Neural crest cell (in vitro differentiated cells): Measurements from ENCODE around the gene COIL. TPM values are rescaled to one million over a fixed set of nuclear protein-coding genes. Genes with fewer than 3 reads are reported as not detected.

Source experiments
- DNase-seq: peaks from one replicate; pipeline ENCODE4 v3.0.0; 2021; ENCODE audit warnings: low read depth, mixed read lengths, low spot score
- H3K27ac Mint-ChIP-seq: one replicate; pipeline ENCODE4 v1.8.0; 2021; ENCODE audit warnings: mild to moderate bottlenecking, mixed read lengths; ENCODE audit not compliant: unreplicated experiment
- H3K27me3 Mint-ChIP-seq: 2 replicates; pipeline ENCODE4 v1.8.0; 2021; ENCODE audit warnings: low read depth, mild to moderate bottlenecking, mixed read lengths
- H3K36me3 Mint-ChIP-seq: 2 replicates; pipeline ENCODE4 v1.8.0; 2021; ENCODE audit warnings: low read depth, mild to moderate bottlenecking, mixed read lengths
- H3K4me1 Mint-ChIP-seq: 2 replicates; pipeline ENCODE4 v1.8.0; 2021; ENCODE audit warnings: mixed read lengths
- H3K4me3 Mint-ChIP-seq: one replicate; pipeline ENCODE4 v1.8.0; 2021; ENCODE audit warnings: mild to moderate bottlenecking, mixed read lengths
- H3K9me3 Mint-ChIP-seq: 2 replicates; pipeline ENCODE4 v1.8.0; 2021; ENCODE audit warnings: mixed read lengths
- CTCF ChIP-seq: fragments of 200-600 bp; sonication (generic); conservative IDR thresholded peaks from 2 replicates; pipeline ENCODE4 v1.5.0; 2021; ENCODE audit warnings: antibody characterized with exemption, mild to moderate bottlenecking
- total RNA-seq: library from RNA; stranded (reverse); gene quantifications from 2 replicates; pipeline ENCODE4 v1.2.1, GENCODE V29; 2021

Gene COIL
- total RNA-seq, 1 donor from 2014 or later, result 24.1 TPM

- no peak overlapping the region for H3K27ac Mint-ChIP-seq
Observed at GRCh38 chr17:56898874-56899273, 62.0 kb downstream of the COIL start.

GRCh38 chr17:56897646-56898424 is 63.0 kb downstream of the COIL start:
- no peak for TF ChIP-seq CTCF
- H3K9me3 Mint-ChIP-seq, result no peaks in the 10 kb centered on the region
- H3K27ac Mint-ChIP-seq, result peak overlapping the region; percentile 45
- DNase-seq, result no peak
- peaks cover 15% of the 10 kb centered on the region for H3K36me3 Mint-ChIP-seq
- H3K4me1 Mint-ChIP-seq, result peaks cover 7% of the 10 kb centered on the region
- H3K4me3 Mint-ChIP-seq, result no peak overlapping the region
- H3K27me3 Mint-ChIP-seq, result no peaks in the 10 kb centered on the region

More at GRCh38 chr17:56898874-56899273, 62.0 kb downstream of the COIL start:
- H3K27me3 Mint-ChIP-seq, result no peaks in the 10 kb centered on the region
- TF ChIP-seq CTCF, result no peak
- no peaks in the 10 kb centered on the region for H3K9me3 Mint-ChIP-seq
- DNase-seq, result no peak
- H3K36me3 Mint-ChIP-seq, result peaks cover 17% of the 10 kb centered on the region
- no peak overlapping the region for H3K4me3 Mint-ChIP-seq
- peaks cover 7% of the 10 kb centered on the region for H3K4me1 Mint-ChIP-seq

- Mint-ChIP-seq H3K9me3 (peaks cover 4% of the 10 kb centered on the region), H3K27me3 (no peaks in the 10 kb centered on the region), H3K4me3 (no peak overlapping the region), H3K4me1 (peaks cover 7% of the 10 kb centered on the region), H3K36me3 (peaks cover 23% of the 10 kb centered on the region), H3K27ac (no peak overlapping the region)
- DNase-seq, result no peak
- no peak for TF ChIP-seq CTCF
Observed at GRCh38 chr17:56896968-56897359, 63.9 kb downstream of the COIL start.

- no peak for TF ChIP-seq CTCF
- DNase-seq, result no peak
- Mint-ChIP-seq H3K27me3 (no peaks in the 10 kb centered on the region), H3K4me3 (no peak overlapping the region), H3K9me3 (peaks cover 4% of the 10 kb centered on the region), H3K27ac (no peak overlapping the region), H3K36me3 (peaks cover 19% of the 10 kb centered on the region), H3K4me1 (peaks cover 7% of the 10 kb centered on the region)
Observed at GRCh38 chr17:56896217-56896967, 64.5 kb downstream of the COIL start.

- no peak for TF ChIP-seq CTCF
- H3K4me1 Mint-ChIP-seq, result peaks cover 7% of the 10 kb centered on the region
- peaks cover 20% of the 10 kb centered on the region for H3K36me3 Mint-ChIP-seq
- no peak overlapping the region for H3K27ac Mint-ChIP-seq
- H3K4me3 Mint-ChIP-seq, result no peak overlapping the region
- no peaks in the 10 kb centered on the region for H3K27me3 Mint-ChIP-seq
- peaks cover 4% of the 10 kb centered on the region for H3K9me3 Mint-ChIP-seq
- DNase-seq, result no peak
Observed at GRCh38 chr17:56894859-56895455, 65.9 kb downstream of the COIL start.
